ENCODE data around the gene TTC3.
"Not testable (repeated sequence)": the region's sequence is repeated elsewhere in the genome, so short reads cannot be mapped to it uniquely, and the experiment has no call there.

- not testable (repeated sequence) for TF ChIP-seq CTCF (IDR thresholded peaks at IDR 0.05; ENCODE audit: poor library complexity, severe bottlenecking); EZH2 (IDR thresholded peaks at IDR 0.05; ENCODE audit: borderline replicate concordance, insufficient read depth, low read length, poor library complexity, severe bottlenecking); RAD21 (conservative IDR thresholded peaks at IDR 0.05); REST (IDR thresholded peaks at IDR 0.05; ENCODE audit: borderline replicate concordance); TAF1 (IDR thresholded peaks at IDR 0.05; ENCODE audit: low read depth); SMC3 (conservative IDR thresholded peaks at IDR 0.05; ENCODE audit: poor library complexity); POLR2AphosphoS5 (IDR thresholded peaks at IDR 0.05)
These were observed 41.2 kb downstream of the TTC3 start for GRCh38 chr21:37114301-37114700.

Measured in neural cell (in vitro differentiated cells).